Ishikawa (cell line): ENCODE results near the gene ANKRD6.

ENCODE experiments used
- CEBPB ChIP-seq: IDR thresholded peaks from 2 replicates; pipeline ENCODE4 v1.6.1; 2012
- NFIC ChIP-seq: IDR thresholded peaks from 2 replicates; pipeline ENCODE4 v1.6.1; 2012
- TF ChIP-seq, protein P1 (sequence below): IDR thresholded peaks from 2 replicates; pipeline ENCODE4 v1.6.1; 2012

DNA sequence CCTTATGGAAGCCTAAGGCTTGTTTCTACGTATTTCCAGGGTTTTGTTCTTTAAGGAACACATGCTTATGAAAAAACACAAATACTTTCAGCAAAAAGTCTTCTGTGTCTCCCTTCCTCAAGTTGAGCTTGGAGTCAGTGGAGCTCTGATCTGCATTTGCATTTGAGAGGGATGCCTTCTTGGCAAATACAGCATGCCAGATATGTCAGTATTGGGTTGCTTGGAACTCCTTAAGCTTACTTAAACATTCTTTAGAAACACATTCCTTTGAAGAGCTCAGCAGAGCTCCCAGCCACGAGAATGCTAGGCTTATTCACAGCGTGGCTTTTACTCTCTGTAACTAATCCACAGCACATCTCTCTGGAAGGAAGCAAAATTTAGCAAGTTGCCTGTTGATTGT, 68.3 kb downstream of the ANKRD6 start:
- TF ChIP-seq, protein P1, sequence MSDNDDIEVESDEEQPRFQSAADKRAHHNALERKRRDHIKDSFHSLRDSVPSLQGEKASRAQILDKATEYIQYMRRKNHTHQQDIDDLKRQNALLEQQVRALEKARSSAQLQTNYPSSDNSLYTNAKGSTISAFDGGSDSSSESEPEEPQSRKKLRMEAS = no peak
- TF ChIP-seq CEBPB (no peak), NFIC (no peak)
